HEK293T (cell line): ENCODE measurements around the gene ORM2.

Source experiments
- CTCF ChIA-PET: fragments of 350-600 bp; formaldehyde crosslinking; extraction: SDS; loops from one replicate; lab custom pipeline; 2021; ENCODE audit warnings: antibody characterized with exemption, inconsistent platforms; lab: Yijun Ruan, JAX
- POLR2A ChIA-PET: fragments of 350-600 bp; formaldehyde crosslinking; extraction: SDS; loops from one replicate; lab custom pipeline; 2020; ENCODE audit warnings: antibody characterized with exemption, inconsistent platforms; lab: Yijun Ruan, JAX
- DNase-seq: peaks from one replicate; pipeline ENCODE4 v3.0.0; 2012; ENCODE audit warnings: mixed read lengths; ENCODE audit errors: extremely low spot score
- ARNT ChIP-seq: fragments of 450-650 bp; IDR thresholded peaks from 2 replicates; pipeline ENCODE4 v1.6.1; 2017; ENCODE audit warnings: mild to moderate bottlenecking
- BHLHE40 ChIP-seq: fragments of 450-650 bp; IDR thresholded peaks from 2 replicates; pipeline ENCODE4 v1.6.1; 2016; ENCODE audit warnings: mild to moderate bottlenecking, moderate library complexity, borderline replicate concordance
- CTBP1 ChIP-seq: fragments of 450-650 bp; IDR thresholded peaks from 2 replicates; pipeline ENCODE4 v1.6.1; 2016; ENCODE audit warnings: borderline replicate concordance
- ELF4 ChIP-seq: fragments of 450-650 bp; IDR thresholded peaks from 2 replicates; pipeline ENCODE4 v1.6.1; 2017; ENCODE audit warnings: antibody characterized with exemption
- FOXA1 ChIP-seq: fragments of 450-650 bp; IDR thresholded peaks from 2 replicates; pipeline ENCODE4 v1.6.1; 2016; ENCODE audit warnings: mild to moderate bottlenecking
- FOXK2 ChIP-seq: fragments of 450-650 bp; IDR thresholded peaks from 2 replicates; pipeline ENCODE4 v1.6.1; 2016; ENCODE audit warnings: mild to moderate bottlenecking
- FOXM1 ChIP-seq: fragments of 450-650 bp; IDR thresholded peaks from 2 replicates; pipeline ENCODE4 v1.6.1; 2017; ENCODE audit warnings: mild to moderate bottlenecking, borderline replicate concordance
- HDGF ChIP-seq: fragments of 450-650 bp; IDR thresholded peaks from 2 replicates; pipeline ENCODE4 v1.6.1; 2017; ENCODE audit warnings: antibody characterized with exemption, borderline replicate concordance
- L3MBTL2 ChIP-seq: fragments of 450-650 bp; conservative IDR thresholded peaks from 2 replicates; pipeline ENCODE4 v1.6.1; 2016; ENCODE audit warnings: mild to moderate bottlenecking
- LEF1 ChIP-seq: fragments of 450-650 bp; IDR thresholded peaks from 2 replicates; pipeline ENCODE4 v1.6.1; 2017; ENCODE audit warnings: mild to moderate bottlenecking, borderline replicate concordance
- NFRKB ChIP-seq: fragments of 450-650 bp; IDR thresholded peaks from 2 replicates; pipeline ENCODE4 v1.6.1; 2016; ENCODE audit warnings: mild to moderate bottlenecking, moderate library complexity
- SP1 ChIP-seq: fragments of 450-650 bp; IDR thresholded peaks from 2 replicates; pipeline ENCODE4 v1.6.1; 2017
- SUZ12 ChIP-seq: fragments of 450-650 bp; IDR thresholded peaks from 2 replicates; pipeline ENCODE4 v1.6.1; 2016; ENCODE audit warnings: mild to moderate bottlenecking
- TARDBP ChIP-seq: fragments of 450-650 bp; IDR thresholded peaks from 2 replicates; pipeline ENCODE4 v1.6.1; 2016
- ZNF384 ChIP-seq: fragments of 450-650 bp; IDR thresholded peaks from 2 replicates; pipeline ENCODE4 v1.6.1; 2016
- TF ChIP-seq, protein P1 (sequence below): fragments of 450-650 bp; IDR thresholded peaks from 2 replicates; pipeline ENCODE4 v1.6.1; 2016

ORM2 gene

DNA sequence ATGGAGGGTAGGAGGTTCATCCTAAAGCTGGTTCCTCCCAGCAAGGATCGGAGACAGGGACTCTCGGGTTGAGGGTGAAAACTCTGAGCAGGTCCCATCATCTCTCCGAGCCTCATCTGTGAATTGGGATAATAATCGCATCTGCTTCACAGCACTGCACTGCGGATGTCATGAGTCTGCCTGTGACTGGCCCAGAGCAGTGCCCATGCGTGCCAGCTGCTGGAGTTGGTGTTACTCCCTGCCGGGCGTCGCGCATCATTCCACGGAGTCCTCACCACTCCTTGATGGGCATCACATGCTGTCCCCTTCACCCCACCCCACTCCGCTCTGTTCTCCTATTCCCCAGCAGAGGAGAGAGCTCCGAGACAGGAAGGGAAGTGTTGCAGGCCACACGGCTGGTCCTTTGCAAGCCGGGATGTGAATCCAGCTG lies 41.9 kb upstream of the ORM2 start:
- POLR2A ChIA-PET = no interaction called here
- CTCF ChIA-PET = interaction anchor here (1.0 kb wide), 1 partner anchor 17 kb away, joined by 3 read pairs; no protein-coding TSS in a partner anchor

DNA sequence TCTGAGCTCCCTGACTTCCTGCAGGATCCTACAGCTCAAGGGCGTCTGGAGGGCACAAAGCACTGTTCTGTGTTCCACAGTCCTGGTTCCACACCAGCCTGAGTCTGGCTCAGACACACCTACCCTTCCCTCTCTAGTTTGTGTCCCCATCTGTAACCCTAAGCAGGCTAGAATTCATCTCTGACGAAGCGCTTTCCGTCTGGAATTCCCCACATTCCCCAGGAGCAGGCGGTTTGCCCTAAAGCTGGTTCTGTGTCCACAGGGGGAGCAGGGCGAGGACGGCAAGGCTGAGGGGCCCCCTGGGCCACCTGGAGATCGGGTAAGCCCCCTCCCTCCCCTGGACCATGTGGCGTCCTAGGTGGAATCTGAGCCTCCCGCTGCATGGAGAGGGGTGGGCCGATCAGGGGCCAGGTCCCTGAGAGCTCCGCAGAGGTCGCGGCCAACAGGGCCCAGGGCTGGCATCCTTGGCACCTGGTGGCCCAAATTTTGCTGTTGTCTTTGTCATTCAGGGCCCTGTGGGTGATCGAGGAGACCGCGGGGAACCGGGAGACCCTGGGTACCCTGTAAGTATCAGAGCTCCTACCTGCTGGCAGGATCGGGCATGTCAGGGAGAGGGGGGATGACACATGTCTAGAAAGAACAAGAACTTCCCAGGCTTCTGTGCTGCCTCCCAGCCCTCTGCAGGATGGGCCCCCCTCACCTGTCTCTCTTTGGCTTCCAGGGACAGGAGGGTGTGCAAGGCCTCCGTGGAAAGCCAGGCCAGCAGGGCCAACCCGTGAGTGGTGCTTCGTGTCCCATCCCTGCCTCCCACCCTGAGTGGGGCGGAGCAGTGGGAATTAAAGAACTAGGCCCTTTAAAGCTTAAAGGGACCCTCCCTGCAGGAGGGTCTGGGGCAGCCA lies 41.2 kb upstream of the ORM2 start:
- DNase-seq = no peak
- TF ChIP-seq SUZ12 = no peak
- TF ChIP-seq NFRKB = no peak
- TF ChIP-seq HDGF = no peak
- TF ChIP-seq L3MBTL2 = no peak
- no peak for TF ChIP-seq FOXK2
- no peak for TF ChIP-seq FOXA1
- TF ChIP-seq ARNT = no peak
- no peak for TF ChIP-seq CTBP1
- CTCF ChIA-PET = interaction anchor here (1.0 kb wide), 1 partner anchor 16 kb away, joined by 3 read pairs; no protein-coding TSS in a partner anchor
- POLR2A ChIA-PET = no interaction called here

More for the DNA sequence above, 41.9 kb upstream of the ORM2 start:
- DNase-seq = no peak
- TF ChIP-seq NFRKB (no peak), FOXM1 (no peak), SUZ12 (no peak), SP1 (no peak), LEF1 (no peak), ELF4 (no peak), ZNF384 (no peak), L3MBTL2 (no peak), HDGF (no peak), TARDBP (no peak), ARNT (no peak), FOXA1 (no peak)
- TF ChIP-seq, protein P1, sequence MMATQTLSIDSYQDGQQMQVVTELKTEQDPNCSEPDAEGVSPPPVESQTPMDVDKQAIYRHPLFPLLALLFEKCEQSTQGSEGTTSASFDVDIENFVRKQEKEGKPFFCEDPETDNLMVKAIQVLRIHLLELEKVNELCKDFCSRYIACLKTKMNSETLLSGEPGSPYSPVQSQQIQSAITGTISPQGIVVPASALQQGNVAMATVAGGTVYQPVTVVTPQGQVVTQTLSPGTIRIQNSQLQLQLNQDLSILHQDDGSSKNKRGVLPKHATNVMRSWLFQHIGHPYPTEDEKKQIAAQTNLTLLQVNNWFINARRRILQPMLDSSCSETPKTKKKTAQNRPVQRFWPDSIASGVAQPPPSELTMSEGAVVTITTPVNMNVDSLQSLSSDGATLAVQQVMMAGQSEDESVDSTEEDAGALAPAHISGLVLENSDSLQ = no peak

DNA sequence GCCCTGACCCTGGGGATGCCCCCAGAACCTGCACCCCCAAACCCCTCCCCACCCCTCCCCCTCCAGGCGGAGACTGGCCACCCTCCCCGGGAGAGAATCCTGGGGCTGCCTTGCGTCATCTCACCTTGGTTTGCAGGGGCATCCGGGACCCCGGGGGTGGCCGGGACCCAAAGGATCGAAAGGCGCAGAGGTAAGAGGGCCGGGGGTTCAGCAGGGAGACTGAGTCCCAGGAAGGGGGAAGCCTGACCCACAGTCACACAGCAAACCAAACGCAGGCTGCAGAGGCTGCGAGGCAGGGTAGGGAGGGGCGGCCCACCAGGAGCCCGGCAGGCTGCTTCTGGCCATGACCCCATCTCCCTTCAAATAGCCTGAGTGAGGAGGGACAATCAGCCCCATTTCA lies 40.6 kb upstream of the ORM2 start:
- ChIA-PET POLR2A (no interaction called here), CTCF (interaction anchor here (1.0 to 2.9 kb wide), 2 partner anchors 16 to 181 kb away, joined by 3 to 37 read pairs; no protein-coding TSS in a partner anchor)

DNA sequence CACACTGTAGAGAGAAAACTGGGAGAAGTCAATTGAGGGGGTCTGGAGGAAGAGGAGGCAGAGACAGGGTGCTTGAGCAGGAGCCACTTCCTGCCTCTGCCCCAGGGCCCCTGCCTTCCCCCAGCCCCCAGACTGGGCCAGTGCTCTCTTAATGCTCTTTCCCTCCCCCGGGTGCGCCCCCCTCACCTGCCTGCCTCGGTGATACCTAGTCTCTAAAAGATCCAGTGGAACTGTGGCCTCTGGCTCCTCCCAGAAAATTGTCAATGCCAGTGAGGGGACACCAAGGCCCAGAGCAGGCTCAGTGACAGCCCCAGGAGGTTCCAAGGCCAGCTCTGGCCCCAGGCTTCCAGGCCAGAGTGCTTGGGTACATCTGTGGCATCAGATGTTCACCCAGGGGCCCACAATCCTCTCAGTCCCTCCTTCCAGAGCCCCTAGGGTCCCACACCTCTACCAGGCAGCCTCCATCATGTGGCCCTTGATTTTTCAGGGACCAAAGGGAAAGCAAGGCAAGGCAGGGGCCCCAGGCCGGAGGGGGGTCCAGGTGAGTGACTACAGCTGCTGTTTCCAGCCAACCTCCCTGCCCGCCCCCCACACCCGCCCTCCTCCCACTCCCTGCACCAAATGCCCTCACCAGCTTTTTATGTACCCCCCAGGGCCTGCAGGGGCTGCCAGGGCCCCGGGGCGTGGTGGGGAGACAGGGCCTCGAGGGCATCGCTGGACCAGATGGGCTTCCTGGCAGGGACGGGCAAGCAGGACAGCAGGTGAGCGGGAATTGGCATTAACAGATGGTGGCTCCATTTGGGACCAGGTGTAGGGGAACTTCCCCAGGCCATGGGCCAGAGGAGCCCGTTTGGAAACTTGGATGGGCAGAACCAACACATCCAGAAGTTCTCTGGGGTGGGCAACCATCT lies 39.8 kb upstream of the ORM2 start:
- POLR2A ChIA-PET = no interaction called here
- TF ChIP-seq FOXK2 = no peak
- TF ChIP-seq SUZ12 = no peak
- TF ChIP-seq BHLHE40 = no peak
- no peak for TF ChIP-seq L3MBTL2
- TF ChIP-seq, protein P1 = no peak
- no peak for TF ChIP-seq NFRKB
- no peak for TF ChIP-seq CTBP1
- no peak for TF ChIP-seq ZNF384
- no peak for TF ChIP-seq ELF4
- TF ChIP-seq LEF1 = no peak
- no peak for TF ChIP-seq FOXM1
- TF ChIP-seq TARDBP = no peak
- TF ChIP-seq FOXA1 = no peak
- no peak for TF ChIP-seq ARNT
- TF ChIP-seq HDGF = no peak
- no peak for TF ChIP-seq SP1
- DNase-seq = no peak
- CTCF ChIA-PET = interaction anchor here (1.5 to 2.9 kb wide), 7 partner anchors 19 to 207 kb away, joined by 4 to 37 read pairs (median 9); partner anchors contain the start of genes COL27A1 and KIF12

More for the DNA sequence above, 40.6 kb upstream of the ORM2 start:
- DNase-seq = no peak
- TF ChIP-seq L3MBTL2 (no peak), NFRKB (no peak), ZNF384 (no peak), ELF4 (no peak), FOXK2 (no peak), CTBP1 (no peak), FOXA1 (no peak), ARNT (no peak)
- TF ChIP-seq, protein P1 = no peak

DNA sequence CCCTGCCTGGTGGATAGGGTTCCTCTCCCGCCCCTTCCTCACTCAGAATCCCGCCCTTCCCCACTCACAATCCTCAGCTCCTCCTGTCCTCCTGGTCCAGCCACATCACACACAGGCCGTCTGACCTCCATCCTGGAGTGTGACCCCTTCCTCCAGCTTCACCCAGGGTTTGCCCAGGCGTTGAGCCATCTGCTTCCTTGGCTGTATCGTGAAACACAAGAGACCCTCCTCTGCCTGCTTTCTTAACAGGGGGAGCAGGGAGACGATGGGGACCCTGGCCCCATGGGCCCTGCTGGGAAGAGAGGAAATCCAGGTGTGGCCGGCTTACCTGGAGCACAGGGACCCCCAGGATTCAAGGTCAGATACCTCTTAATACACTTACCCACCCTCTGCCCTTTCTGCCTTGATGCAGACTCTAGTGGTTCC lies 39.1 kb upstream of the ORM2 start:
- POLR2A ChIA-PET = no interaction called here
- TF ChIP-seq NFRKB (no peak), L3MBTL2 (no peak), ARNT (no peak), HDGF (no peak), FOXK2 (no peak), LEF1 (no peak), SP1 (no peak), FOXA1 (no peak), ELF4 (no peak), CTBP1 (no peak), TARDBP (no peak), BHLHE40 (no peak), SUZ12 (no peak), FOXM1 (no peak), ZNF384 (no peak)
- TF ChIP-seq, protein P1 = no peak
- CTCF ChIA-PET = interaction anchor here (0.7 to 2.9 kb wide), 23 partner anchors 9 to 499 kb away, joined by 3 to 37 read pairs (median 5); partner anchors contain the start of genes COL27A1 and KIF12
- DNase-seq = no peak
